ENCODE data around the gene IGSF10.

GRCh38 chr3:151477591-151478334, 16.9 kb upstream of the IGSF10 start:
- TF ChIP-seq, protein P1, sequence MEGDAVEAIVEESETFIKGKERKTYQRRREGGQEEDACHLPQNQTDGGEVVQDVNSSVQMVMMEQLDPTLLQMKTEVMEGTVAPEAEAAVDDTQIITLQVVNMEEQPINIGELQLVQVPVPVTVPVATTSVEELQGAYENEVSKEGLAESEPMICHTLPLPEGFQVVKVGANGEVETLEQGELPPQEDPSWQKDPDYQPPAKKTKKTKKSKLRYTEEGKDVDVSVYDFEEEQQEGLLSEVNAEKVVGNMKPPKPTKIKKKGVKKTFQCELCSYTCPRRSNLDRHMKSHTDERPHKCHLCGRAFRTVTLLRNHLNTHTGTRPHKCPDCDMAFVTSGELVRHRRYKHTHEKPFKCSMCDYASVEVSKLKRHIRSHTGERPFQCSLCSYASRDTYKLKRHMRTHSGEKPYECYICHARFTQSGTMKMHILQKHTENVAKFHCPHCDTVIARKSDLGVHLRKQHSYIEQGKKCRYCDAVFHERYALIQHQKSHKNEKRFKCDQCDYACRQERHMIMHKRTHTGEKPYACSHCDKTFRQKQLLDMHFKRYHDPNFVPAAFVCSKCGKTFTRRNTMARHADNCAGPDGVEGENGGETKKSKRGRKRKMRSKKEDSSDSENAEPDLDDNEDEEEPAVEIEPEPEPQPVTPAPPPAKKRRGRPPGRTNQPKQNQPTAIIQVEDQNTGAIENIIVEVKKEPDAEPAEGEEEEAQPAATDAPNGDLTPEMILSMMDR (IDR thresholded peaks at IDR 0.05; ENCODE audit: low read depth, low read length, missing input control) = no peak
- TF ChIP-seq ZBTB33 (IDR thresholded peaks at IDR 0.05) (no peak), YY1 (IDR thresholded peaks at IDR 0.05) (no peak), GABPA (IDR thresholded peaks at IDR 0.05 in 1 of 2, conservative IDR thresholded peaks at IDR 0.05 in 1 of 2) (no peak), HNF4G (IDR thresholded peaks at IDR 0.05) (no peak)
